Omental fat pad (tissue), 4 donors: ENCODE measurements around the gene NTM. TPM values are rescaled to one million over a fixed set of nuclear protein-coding genes. Genes with fewer than 3 reads are reported as not detected.

Experiments used
- ATAC-seq: fragments of 150-250 bp; one replicate; pipeline ENCODE4 v1.9.1; 2016; ENCODE audit warnings: mild to moderate bottlenecking, moderate library complexity; ENCODE audit not compliant: low FRiP score
- DNase-seq: peaks from one replicate; pipeline ENCODE4 v3.0.0-alpha.2; 2019; ENCODE audit warnings: low spot score
- CTCF ChIP-seq, 3 donors: fragments of 450-650 bp; IDR thresholded peaks; one replicate each; pipeline ENCODE4 v1.5.1; 2016 to 2017; ENCODE audit warnings: antibody characterized with exemption in 3 of 3, mild to moderate bottlenecking in 3 of 3, moderate library complexity in 2 of 3
- total RNA-seq, 4 donors: library from RNA; depleted of rRNA; stranded (reverse); fragments of >200 nt; gene quantifications; one replicate each; pipeline ENCODE4 v1.1.0, GENCODE V29; 2016

The NTM gene
- total RNA-seq, 4 donors from 2014 or later = 0.56 to 5.5 (median 2.4) TPM

GRCh38 chr11:131518305-131518838, 148.0 kb downstream of the NTM start:
- DNase-seq = no peak
- no peak for TF ChIP-seq CTCF (IDR thresholded peaks at IDR 0.05)
- no peak for ATAC-seq

- DNase-seq (no peak), ATAC-seq (no peak)
- TF ChIP-seq CTCF (IDR thresholded peaks at IDR 0.05) = no peak
These were observed 152.4 kb downstream of the NTM start for GRCh38 chr11:131522851-131523250.

GRCh38 chr11:131530407-131530806, 160.0 kb downstream of the NTM start:
- no peak for TF ChIP-seq CTCF (IDR thresholded peaks at IDR 0.05)
- no peak for ATAC-seq
- no peak for DNase-seq

DNA sequence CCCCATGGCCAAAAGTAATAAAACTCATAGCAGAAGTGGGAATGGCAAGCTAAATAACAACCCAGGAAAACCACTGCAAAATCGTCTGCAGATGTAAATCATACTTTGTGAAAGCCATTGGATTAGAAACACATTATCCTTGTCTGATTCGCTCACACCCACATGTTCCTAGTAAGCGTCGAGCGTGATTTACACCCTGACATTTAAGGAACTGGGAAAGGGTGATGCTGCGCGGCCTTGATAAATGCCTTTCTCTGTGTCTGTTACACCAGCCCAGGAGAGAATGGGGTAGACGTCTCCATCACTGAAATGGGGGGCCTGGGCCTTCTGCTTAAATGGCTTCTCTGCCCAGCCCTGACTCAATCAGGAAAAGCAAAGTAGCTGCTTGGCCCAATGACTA, 162.7 kb downstream of the NTM start:
- ATAC-seq (no peak), DNase-seq (no peak)
- TF ChIP-seq CTCF (IDR thresholded peaks at IDR 0.05) = no peak

- ATAC-seq = no peak
- TF ChIP-seq CTCF (IDR thresholded peaks at IDR 0.05) = no peak
- DNase-seq = no peak
These were observed 163.6 kb downstream of the NTM start for GRCh38 chr11:131533998-131534397.

GRCh38 chr11:131534611-131535010, 164.2 kb downstream of the NTM start:
- ATAC-seq (no peak), DNase-seq (no peak)
- no peak for TF ChIP-seq CTCF (IDR thresholded peaks at IDR 0.05)

DNA sequence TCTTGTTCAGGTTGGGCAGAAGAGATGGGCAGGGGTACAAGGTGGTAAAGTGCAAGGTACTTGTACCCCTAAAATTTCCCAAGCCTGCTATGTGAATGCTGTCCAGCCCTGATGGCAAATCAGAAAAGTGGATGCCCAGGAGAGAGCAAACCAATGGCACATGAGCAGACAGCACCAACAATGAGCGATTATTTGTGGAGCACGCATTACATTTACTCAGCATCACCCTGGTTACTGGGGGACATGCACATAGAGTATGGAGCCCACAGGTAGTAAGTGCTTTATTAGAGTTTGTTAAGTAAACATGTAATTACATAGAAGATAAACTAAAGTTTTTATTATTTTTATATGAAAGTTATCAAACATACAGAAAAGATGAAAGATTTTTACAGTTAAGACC, 165.7 kb downstream of the NTM start:
- no peak for TF ChIP-seq CTCF (IDR thresholded peaks at IDR 0.05)
- DNase-seq (no peak), ATAC-seq (no peak)
